Activated T-cell treated with anti-CD3 and anti-CD28 coated beads for 48 hours (primary cell): Measurements from ENCODE around the gene CDK13.
"Not testable (repeated sequence)": the region's sequence is repeated elsewhere in the genome, so short reads cannot be mapped to it uniquely, and the experiment has no call there.

Experiments used
- DNase-seq: peaks from one replicate; pipeline ENCODE4 v3.0.0-alpha.2; 2020; ENCODE audit warnings: low read depth

CDK13 gene

DNA sequence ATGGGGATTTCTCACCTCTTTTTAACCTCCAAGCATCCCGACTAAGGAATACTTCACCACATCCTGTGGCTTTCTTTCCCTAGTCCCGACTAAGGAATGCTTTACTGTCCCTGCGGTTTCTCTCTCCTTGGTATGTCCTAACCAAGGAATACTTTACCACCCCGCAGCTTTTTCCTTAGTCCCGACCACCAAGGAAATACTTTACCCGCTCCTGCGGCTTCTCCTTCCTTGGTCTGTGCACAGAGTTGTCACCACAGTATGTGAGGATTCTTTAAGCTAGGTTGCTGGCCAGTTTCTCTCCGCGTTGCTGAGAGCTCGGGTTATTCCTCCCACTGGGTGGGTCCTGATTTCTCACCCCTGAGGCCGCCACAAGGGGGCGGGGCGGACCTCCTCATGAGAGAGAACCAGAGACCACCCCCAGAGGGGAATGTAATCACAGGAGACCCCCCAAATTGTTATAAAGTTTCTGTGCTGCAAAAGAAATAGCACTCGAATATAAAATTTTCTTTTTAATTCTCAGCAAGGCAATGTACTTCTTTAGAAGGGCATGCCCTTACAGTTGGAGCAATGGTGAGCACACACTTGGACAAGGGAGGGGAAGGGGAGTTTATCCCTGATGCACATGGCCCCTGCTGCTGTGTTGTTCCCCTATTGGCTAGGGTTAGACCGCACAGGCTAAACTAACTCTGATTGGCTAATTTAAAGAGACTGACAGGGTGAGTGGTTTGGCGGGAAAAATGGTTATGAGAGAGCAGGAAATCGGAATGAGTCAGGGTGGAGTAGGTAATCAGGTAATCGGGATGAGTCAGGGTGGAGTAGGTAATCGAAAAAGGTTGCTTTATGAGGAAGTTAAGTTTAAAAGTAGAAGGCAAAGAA lies 197.6 kb downstream of the CDK13 start:
- no peak for DNase-seq

- DNase-seq = not testable (repeated sequence)
Measured at GRCh38 chr7:40148247-40148580, 198.2 kb downstream of the CDK13 start.

DNA sequence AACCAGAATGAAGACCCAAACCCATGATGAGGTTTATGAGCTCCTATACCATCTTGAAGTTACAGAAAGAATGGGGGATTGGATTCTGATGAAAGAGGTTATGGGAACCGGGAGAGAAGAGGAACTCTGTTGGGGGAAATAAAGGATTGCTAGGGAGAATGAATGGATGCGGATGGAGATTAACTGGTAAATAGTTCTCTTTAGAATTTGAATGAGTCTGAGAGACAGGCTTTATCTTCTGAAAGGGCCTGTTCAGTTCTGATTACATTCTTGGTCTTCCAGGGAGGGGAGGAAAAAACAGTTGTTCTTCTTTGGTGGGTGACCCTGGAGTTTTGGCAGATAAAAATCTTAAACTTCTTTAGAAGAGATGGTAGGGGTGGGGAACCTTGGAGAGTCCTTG lies 198.6 kb downstream of the CDK13 start:
- DNase-seq = no peak
